Dedifferentiated amniotic fluid mesenchymal stem cell (primary cell): Measurements from ENCODE around the gene TAF6.
"Not testable (repeated sequence)": the region's sequence is repeated elsewhere in the genome, so short reads cannot be mapped to it uniquely, and the experiment has no call there.

Source experiments
- DNase-seq: peaks from one replicate; pipeline ENCODE4 v3.0.0-alpha.2; 2016; ENCODE audit errors: extremely low spot score

The TAF6 gene

DNA sequence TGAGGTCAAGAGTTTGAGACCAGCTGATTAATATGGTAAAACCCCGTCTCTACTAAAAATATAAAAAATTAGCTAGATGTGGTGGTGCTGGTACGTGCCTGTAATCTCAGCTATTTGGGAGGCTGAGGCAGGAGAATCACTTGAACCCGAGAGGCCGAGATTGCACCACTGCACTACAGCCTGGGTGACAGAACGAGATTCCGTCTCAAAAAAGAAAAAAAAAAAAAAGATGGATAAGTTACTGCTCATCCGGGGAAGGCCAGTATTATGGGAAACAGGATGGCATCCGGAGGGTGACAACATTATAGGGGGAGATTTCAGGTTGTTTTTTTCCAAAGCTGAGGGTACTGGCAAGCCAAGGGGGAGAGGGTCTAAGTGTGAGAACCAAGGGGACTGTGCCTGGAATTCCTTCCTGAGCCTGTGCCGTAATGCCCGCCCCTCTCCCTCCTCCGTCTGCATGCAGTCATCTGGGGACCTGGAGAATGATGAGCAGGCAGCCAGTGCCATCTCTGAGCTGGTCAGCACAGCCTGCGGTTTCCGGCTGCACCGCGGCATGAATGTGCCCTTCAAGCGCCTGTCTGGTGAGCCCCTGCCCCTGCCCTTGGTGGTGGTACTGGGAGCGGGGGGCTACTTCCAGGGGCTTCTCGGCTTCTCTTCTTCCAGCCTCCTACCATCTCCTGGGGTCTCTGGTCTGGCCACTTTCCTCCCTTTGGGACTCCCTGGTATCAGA, 33.9 kb upstream of the TAF6 start:
- no peak for DNase-seq

GRCh38 chr7:100152404-100152803, 33.2 kb upstream of the TAF6 start:
- no peak for DNase-seq

DNA sequence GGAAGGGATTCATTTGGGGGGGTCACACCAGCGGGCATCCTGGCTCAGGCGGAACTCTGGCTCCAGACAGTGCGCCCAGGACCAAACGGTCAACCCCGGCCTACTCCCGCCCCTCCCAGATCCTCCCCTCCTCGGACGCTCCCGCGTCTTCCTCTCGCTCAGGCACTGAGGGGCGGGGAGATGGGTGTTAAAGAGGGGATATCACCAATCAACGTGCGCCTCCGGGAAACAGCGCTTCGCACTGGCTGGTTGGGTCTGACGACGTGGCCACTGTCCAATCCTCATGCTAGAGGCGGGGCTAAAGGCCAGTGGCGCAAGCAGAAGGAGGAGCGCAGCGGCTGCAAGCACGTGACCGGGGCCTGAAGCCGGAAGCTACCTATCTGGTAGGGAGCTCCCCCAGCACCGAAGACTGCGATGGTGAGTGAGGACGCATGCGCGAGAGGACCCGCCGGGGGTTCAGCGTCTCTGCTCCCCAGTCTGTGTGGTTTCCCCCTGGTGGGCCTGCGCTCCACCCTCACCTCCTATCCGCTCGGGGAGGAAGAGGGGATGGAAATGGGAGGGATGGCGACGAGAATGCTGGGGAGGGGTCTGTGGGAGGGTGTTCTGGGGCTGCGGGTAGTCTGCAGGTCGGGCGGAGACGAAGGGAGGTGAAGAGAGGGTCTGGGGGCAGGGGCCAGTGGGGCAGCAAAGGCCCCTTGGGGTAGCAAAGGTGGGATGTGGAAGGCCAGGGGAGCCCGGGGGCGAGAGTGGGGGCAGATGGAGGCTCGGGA, 29.6 kb upstream of the TAF6 start, which contains the start of gene LAMTOR4:
Gene LAMTOR4 (plus strand): TSS at position 360 of the 770 bp plus-strand sequence. CDS start 55 bp downstream, at position 415.
- DNase-seq, result peak; percentile 98

GRCh38 chr7:100148225-100148558, 29.0 kb upstream of the TAF6 start:
- no peak for DNase-seq

- DNase-seq, result no peak
Observed at GRCh38 chr7:100147278-100147677, 28.1 kb upstream of the TAF6 start.

DNA sequence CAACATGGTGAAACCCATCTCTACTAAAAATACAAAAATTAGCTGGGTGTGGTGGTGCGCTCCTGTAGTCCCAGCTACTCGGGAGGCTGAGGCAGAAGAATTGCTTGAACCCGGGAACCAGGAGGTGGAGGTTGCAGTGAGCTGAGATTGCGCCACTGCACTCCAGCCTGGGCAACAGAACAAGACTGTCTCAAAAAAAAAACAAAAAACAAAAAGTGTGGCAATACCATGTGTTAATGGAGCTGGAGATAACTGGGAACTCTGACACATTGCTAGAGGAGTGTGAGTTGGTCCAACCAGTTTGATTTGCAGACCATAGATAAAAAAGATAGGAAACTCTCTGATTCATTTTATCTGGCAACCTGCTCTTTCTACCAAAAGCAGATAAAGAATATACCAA, 27.2 kb upstream of the TAF6 start:
- DNase-seq, result not testable (repeated sequence)

GRCh38 chr7:100142461-100142860, 23.3 kb upstream of the TAF6 start:
- no peak for DNase-seq

- no peak for DNase-seq
Observed at GRCh38 chr7:100141555-100141949, 22.4 kb upstream of the TAF6 start.

- no peak for DNase-seq
Observed at GRCh38 chr7:100137851-100138760, 18.9 kb upstream of the TAF6 start.

DNA sequence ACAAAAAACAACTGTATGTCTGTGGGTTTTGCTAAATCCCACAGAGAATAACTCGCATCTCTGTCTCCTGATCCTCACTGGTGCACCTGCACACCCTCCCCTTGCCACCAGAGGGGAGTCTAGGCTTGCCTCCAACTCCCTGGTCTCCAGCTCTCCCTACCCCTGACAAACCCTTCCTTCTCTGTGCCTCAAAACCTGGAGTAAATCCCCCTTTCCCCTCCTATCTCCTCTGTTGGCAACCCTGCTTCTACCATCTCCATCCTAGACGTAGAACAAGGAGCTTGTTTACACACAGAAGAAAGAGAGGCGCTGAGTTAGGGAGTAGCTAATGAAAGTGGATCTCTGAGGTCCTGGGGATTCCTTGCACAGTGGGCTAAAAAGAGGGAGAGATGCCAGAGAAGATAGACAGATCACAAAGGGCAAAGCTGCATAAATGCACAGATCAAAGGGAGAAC, 13.6 kb upstream of the TAF6 start:
- DNase-seq, result no peak

DNA sequence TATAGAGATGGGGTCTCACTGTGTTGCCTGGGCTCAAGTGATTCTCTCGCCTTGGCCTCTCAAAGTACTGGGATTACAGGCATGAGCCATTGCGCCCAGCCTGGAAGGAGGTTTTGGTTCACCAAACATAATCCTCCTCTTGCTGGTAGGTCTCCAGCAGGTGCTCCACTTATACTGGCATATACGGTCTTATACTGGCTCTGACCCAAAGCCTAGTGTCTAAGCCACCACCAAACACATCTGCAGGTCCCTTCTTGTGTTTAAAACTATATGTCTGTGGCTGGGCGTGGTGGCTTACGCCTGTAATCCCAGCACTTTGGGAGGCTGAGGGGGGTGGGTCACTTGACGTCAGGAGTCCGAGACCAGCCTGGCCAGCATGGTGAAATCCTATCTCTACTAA, 13.0 kb upstream of the TAF6 start:
- DNase-seq, result no peak

DNA sequence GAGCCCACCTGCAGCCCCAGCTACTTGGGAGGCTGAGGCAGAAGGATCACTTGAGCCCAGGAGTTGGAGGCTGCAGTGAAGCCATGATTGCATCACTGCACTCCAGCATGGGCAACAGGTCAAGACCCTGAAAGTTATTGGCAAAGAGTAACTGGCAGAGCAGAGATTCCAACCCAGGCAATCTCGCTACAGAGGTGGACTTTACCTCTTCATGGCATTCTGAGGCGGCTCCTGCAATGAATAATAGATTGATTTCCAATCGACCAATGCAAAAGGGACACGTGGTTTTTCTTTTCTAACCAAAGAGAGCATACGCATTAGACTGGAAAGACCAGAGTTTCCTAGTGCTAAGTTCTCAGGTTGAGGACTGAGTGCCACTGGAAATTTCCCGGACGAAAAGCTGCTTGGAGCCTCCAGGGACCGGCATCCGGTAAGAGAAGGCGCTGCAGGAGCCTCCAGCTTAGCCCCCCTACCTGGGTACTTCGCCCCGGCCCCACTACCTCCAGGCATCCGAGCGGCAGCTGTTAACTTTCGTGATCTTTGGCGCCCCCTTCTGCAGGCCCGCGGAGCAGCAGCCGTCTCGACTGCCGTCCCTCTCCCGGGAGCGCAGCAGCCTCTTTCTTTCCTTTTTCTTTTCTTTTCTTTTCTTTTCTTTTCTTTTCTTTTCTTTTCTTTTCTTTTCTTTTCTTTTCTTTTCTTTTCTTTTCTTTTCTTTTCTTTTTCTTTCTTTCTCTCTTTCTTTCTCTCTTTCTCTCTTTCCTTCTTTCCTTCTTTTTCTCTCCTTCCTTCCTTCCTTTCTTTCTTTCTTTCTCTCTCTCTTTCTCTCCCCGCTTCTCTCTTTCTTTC, 11.7 kb upstream of the TAF6 start:
- DNase-seq, result peak; percentile 47

GRCh38 chr7:100130220-100130607, 11.1 kb upstream of the TAF6 start:
- not testable (repeated sequence) for DNase-seq

GRCh38 chr7:100128637-100128963, 9.4 kb upstream of the TAF6 start:
- no peak for DNase-seq

DNA sequence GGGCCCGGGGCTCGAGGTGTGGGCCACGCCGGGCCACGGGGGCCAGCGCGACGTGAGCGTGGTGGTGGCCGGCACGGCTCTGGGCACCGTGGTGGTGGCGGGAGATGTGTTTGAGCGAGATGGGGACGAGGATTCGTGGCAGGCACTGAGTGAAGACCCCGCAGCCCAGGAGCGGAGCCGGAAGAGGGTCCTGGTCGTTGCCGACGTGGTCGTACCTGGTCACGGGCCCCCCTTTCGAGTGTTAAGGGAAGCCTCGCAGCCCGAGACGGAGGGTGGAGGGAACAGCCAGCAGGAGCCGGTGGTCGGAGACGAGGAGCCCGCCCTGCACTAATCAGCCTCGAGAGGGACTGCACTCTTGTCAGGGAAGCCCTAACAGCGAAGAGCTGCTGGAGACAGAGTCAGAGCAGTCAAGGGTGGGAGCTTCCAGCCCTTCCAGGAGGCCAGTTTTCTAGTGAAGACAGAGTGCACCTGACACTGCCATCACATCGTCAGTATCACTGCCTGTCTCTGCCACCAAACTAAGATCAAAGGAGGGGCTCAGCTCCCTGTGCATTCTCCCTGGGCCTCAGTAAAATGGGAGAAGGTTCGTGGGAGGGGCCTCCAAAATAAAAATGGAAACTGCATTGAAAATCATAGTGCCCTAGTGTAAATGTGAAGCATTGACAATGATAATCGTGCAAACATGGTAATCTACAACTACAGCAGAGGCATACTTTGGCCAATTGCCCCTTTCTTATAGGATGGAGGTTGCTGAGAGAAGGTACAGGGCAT, 8.9 kb upstream of the TAF6 start:
- DNase-seq, result no peak

DNA sequence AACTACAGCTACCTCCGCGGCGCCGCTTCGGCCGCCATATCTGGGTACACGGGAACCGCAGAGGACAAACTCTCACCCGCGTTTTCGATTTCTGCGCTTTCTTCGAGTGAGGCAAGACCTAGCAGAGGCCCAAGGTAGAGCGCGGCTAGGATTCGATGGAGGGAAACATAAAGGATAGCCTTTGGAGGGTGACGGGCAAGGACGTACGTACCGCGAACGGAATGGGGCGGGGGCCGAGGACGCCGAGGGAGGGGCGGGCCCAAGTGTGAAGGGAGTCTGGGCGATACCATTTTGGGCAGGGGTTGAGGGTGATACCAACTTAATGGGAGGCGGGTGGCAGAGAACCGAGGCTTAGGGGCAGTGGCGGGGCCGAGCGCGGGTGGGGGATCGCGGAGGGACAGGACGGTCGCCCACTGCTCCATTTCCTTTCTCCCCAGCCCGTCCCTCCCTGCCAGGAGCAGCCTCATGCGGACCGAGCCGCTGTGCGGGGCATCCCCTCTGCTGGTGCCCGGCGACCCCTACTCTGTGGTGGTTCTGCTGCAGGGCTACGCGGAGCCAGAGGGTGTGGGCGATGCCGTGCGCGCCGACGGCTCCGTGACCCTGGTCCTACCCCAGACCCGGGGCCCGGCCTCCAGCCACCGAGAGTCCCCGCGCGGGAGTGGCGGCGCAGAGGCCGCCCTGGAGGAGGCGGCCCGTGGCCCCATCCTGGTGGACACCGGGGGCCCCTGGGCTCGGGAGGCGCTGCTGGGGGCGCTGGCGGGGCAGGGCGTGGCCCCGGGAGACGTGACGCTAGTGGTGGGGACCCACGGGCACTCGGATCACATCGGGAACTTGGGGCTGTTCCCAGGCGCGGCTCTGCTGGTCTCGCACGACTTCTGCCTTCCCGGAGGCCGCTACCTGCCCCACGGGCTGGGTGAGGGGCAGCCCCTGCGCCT, 8.0 kb upstream of the TAF6 start, which contains the start of gene MBLAC1:
Gene MBLAC1 (plus strand): TSS at position 37 of the 935 bp plus-strand sequence. CDS start 429 bp downstream, at position 466.
- DNase-seq, result peak; percentile 91

GRCh38 chr7:100126239-100126930, 7.2 kb upstream of the TAF6 start:
- no peak for DNase-seq

- DNase-seq, result no peak
Observed at GRCh38 chr7:100124301-100125230, 5.4 kb upstream of the TAF6 start.
